HG03066 (cell line): Measurements from ENCODE around the gene CACNA1B.
"Not testable (repeated sequence)": the region's sequence is repeated elsewhere in the genome, so short reads cannot be mapped to it uniquely, and the experiment has no call there.

Experiments used
- ATAC-seq: cut with Tn5 transposase; IDR thresholded peaks from one replicate; pipeline ENCODE4 v1.9.1; 2021; ENCODE audit warnings: low read depth; ENCODE audit not compliant: unreplicated experiment

The CACNA1B gene

GRCh38 chr9:137865581-137866145 is 11.9 kb upstream of the CACNA1B start:
- ATAC-seq, result no peak

- ATAC-seq, result no peak
Measured at GRCh38 chr9:137866226-137867141, 11.1 kb upstream of the CACNA1B start.

GRCh38 chr9:137870432-137870831 is 7.2 kb upstream of the CACNA1B start:
- no peak for ATAC-seq

GRCh38 chr9:137872296-137872695 is 5.3 kb upstream of the CACNA1B start:
- no peak for ATAC-seq

- ATAC-seq, result no peak
Measured at GRCh38 chr9:137873408-137873807, 4.2 kb upstream of the CACNA1B start.

- ATAC-seq, result no peak
Measured at GRCh38 chr9:137873858-137874362, 3.7 kb upstream of the CACNA1B start.

- no peak for ATAC-seq
Measured at GRCh38 chr9:137875354-137875753, 2.2 kb upstream of the CACNA1B start.

- no peak for ATAC-seq
Measured at GRCh38 chr9:137875846-137876245, 1.7 kb upstream of the CACNA1B start.

- no peak for ATAC-seq
Measured at GRCh38 chr9:137876269-137876668, 1.3 kb upstream of the CACNA1B start.

- ATAC-seq, result no peak
Measured at GRCh38 chr9:137876781-137877386, 698 bp upstream of the CACNA1B start.

- ATAC-seq, result no peak
Measured at GRCh38 chr9:137878146-137878941, 762 bp downstream of the CACNA1B start.

- no peak for ATAC-seq
Measured at GRCh38 chr9:137879052-137879451, 1.5 kb downstream of the CACNA1B start.

- no peak for ATAC-seq
Measured at GRCh38 chr9:137879566-137880150, 2.1 kb downstream of the CACNA1B start.

- ATAC-seq, result no peak
Measured at GRCh38 chr9:137880160-137880975, 2.8 kb downstream of the CACNA1B start.

- ATAC-seq, result no peak
Measured at GRCh38 chr9:137880976-137881530, 3.5 kb downstream of the CACNA1B start.

GRCh38 chr9:137881591-137882505 is 4.3 kb downstream of the CACNA1B start:
- ATAC-seq, result no peak

- no peak for ATAC-seq
Measured at GRCh38 chr9:137882506-137882821, 4.9 kb downstream of the CACNA1B start.

- not testable (repeated sequence) for ATAC-seq
Measured at GRCh38 chr9:137883977-137884376, 6.4 kb downstream of the CACNA1B start.
